AG09309 (cell line): ENCODE results near the gene ZCCHC2.

Experiments used
- DNase-seq: peaks from one replicate; pipeline ENCODE4 v3.0.0-alpha.2; 2010; ENCODE audit warnings: low read depth
- H3K4me3 ChIP-seq: 2 replicates; pipeline ENCODE4 v1.5.1; 2011; ENCODE audit warnings: mild to moderate bottlenecking, low read depth, low read length, moderate library complexity; ENCODE audit not compliant: control insufficient read depth
- TF ChIP-seq, protein P1 (sequence below): IDR thresholded peaks from 2 replicates; pipeline ENCODE4 v1.5.1; 2011; ENCODE audit warnings: mild to moderate bottlenecking, low read depth, low read length, inconsistent platforms; ENCODE audit not compliant: insufficient read depth, control insufficient read depth; ENCODE audit errors: missing control alignments

The ZCCHC2 gene

DNA sequence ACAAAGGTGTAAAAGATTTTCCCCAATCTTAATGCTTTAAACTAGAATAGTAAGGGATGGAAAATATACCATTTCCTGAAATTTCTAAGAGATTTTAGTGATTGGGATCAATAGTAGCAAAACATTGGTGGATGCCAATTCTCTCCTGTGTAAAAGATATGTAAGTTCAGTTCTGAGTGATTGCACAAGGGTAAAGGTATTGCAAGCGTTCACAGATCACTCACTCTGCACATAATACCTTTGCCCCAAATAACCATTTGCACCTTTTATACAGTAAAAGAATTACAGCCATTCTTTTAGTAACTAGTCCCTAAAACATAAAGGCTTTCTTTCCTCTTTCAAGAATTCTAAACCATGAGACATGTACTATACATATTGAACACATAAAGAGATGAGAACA lies 13.0 kb upstream of the ZCCHC2 start:
- no peak for DNase-seq
- no peak overlapping the region for H3K4me3 ChIP-seq
- TF ChIP-seq, protein P1, sequence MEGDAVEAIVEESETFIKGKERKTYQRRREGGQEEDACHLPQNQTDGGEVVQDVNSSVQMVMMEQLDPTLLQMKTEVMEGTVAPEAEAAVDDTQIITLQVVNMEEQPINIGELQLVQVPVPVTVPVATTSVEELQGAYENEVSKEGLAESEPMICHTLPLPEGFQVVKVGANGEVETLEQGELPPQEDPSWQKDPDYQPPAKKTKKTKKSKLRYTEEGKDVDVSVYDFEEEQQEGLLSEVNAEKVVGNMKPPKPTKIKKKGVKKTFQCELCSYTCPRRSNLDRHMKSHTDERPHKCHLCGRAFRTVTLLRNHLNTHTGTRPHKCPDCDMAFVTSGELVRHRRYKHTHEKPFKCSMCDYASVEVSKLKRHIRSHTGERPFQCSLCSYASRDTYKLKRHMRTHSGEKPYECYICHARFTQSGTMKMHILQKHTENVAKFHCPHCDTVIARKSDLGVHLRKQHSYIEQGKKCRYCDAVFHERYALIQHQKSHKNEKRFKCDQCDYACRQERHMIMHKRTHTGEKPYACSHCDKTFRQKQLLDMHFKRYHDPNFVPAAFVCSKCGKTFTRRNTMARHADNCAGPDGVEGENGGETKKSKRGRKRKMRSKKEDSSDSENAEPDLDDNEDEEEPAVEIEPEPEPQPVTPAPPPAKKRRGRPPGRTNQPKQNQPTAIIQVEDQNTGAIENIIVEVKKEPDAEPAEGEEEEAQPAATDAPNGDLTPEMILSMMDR, result no peak

DNA sequence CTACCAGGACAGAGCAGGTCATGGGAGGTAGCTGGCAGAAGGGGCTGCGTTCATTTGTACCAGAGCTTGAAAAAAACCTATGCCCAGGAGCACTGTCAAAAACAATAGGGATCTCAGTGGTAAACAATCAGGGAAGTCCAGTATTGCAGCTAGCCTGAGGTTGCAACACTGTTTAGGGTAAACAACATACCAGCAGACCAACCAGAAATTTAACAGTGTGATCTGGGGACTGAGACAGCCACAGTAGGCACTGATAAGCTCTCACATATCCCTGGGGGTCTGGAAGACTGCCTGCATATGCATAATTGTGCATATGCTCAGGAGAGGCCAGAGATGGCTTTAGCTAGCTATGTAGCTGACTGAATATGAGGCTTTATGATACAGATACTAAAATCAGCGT lies 12.0 kb upstream of the ZCCHC2 start:
- TF ChIP-seq, protein P1, result no peak
- H3K4me3 ChIP-seq, result no peak overlapping the region
- no peak for DNase-seq

DNA sequence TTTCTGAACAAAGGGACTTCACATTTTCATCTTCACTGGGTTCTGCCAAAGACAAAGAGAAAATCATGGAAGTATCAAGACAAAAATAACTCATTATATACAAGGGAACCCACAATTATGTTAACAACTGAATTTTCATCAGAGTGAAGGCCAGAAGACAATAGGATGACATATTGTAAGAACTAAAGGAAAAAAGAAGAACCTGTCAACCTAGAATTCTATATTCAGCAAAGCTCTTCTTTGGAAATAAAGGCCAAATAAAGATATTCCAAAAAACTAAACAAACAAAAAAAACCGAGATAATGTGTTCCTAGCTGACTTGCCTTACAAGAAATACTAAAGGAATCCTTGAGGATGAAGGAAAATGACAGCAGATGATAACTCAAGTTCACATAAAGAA lies 10.3 kb upstream of the ZCCHC2 start:
- no peak overlapping the region for H3K4me3 ChIP-seq
- no peak for DNase-seq
- TF ChIP-seq, protein P1, result no peak

DNA sequence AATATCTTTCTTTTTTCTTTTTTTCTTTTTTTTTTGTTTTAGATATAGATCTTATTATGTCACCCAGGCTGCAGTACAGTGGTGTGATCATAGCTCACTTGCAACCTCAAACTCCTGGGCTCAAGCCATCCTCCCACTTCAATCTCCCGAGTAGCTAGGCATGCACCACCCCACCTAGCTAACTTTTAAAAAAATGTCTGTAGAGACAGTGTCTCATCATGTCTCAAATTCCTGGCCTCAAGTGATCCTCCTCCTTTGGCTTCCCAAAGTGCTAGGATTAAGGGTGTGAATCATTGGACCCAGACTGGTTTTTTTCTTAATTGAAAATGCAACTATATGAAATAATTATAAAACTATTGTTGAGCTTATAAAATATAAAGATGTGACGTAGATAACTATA lies 9.8 kb upstream of the ZCCHC2 start:
- TF ChIP-seq, protein P1, result no peak
- DNase-seq, result no peak
- H3K4me3 ChIP-seq, result no peak overlapping the region

DNA sequence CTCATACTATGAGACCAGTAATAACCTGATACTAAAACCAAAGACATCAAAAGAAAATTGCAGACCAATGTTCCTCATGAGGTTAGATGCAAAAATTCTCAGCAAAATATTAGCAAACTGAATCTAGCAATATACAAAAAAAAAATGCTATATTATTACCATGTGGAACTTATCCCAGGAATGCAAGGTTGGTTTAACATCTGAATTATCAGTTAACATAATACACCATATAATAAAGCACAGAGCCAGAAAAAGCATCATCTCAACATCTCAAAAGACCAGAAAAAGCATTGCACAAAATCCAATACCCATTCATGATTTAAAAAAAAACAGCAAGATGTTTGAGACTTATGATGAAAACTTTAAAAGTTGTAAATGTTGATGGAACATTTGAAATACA lies 8.3 kb upstream of the ZCCHC2 start:
- TF ChIP-seq, protein P1, result no peak
- no peak for DNase-seq
- H3K4me3 ChIP-seq, result no peak overlapping the region

DNA sequence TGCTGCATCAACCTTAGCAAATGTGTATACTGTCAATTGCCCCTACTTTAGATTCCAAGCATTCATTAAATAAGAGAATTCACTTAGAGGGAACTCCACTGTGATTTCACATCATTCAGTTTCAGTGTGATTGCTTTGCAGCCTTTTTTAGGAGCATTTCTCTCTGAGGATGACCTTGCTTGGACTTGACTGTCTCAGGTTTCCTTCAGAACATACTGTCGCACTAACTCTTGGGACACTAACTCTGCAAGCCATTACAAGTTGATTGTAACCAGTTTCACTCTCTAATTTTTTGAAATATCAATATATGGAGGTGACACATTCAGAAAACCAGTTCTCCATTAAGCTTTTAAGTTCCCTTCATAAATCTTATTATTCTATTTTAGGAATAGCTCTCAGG lies 6.6 kb upstream of the ZCCHC2 start:
- TF ChIP-seq, protein P1, result no peak
- no peak overlapping the region for H3K4me3 ChIP-seq
- DNase-seq, result no peak

DNA sequence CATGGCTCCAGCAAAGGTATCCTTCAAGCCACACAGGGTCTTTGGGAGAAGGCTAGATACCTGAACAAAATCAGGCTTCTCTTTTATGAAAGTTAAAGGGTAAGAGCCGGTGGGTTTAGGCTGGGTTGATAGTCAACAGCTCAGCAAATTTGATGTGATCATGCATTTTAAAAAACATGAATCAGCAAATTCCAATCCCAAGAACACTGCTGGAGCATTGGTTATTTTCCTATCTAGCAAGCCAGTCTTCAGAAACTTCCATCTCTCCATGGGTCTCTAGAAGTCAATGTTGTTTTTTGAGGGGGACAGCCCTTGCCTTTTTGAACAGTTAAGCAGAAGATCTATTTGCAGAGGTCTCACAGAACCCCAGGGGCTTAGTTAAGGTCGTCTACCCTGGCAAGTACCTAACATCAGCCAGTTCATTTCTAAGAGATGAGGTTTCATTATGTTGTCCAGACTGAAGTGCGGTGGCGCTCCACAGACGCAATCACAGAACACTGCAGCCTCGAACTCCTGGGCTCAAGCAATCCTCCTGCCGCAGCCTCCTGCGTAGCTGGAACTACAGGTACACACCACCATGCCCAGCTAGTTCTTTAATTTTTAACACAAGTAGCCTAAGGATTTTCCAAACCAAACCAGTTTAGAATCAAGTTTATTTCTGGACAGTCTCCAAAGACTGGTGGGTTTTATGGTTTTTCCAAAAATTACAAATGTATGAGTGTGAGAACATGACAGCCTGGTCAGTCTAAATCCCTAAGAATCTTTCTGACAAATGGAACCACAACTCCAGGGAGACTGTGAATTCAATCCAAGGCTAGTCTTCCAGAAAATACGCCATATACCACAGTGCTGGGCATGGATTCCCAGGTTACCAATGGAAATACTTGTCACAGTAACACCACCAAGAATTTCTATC lies 4.1 kb upstream of the ZCCHC2 start:
- TF ChIP-seq, protein P1, result no peak
- no peak overlapping the region for H3K4me3 ChIP-seq
- no peak for DNase-seq
